ENCODE data around the gene KRTAP5-3. TPM values are rescaled to one million over a fixed set of nuclear protein-coding genes. Genes with fewer than 3 reads are reported as not detected.
A peak's percentile ranks its signal among the peaks of the same experiment; 100 is the strongest.
"Not testable (repeated sequence)": the region's sequence is repeated elsewhere in the genome, so short reads cannot be mapped to it uniquely, and the experiment has no call there.

Gene KRTAP5-3
- total RNA-seq, 1 experiment from 2014 or later: not detected

DNA sequence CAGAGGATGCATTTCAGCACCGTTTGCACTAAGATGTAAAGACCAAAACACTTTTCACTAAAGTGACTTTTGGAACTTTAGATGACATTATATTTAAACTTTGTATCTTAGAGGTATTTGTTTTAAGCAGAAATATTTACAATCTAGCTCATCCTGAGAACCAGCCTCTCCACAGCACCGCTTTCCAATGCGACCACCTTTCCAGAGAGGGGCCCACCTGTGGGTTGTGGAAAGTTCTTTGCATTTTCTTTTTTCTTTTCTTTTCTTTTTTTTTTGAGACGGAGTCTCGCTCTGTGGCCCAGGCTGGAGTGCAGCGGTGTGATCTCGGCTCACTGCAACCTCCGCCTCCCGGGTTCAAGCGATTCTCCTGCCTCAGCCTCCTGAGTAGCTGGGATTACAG lies 38.3 kb upstream of the KRTAP5-3 start:
- H2AFZ ChIP-seq (ENCODE audit: low read length); H3K9me3 ChIP-seq (ENCODE audit: low read length): not testable (repeated sequence)

DNA sequence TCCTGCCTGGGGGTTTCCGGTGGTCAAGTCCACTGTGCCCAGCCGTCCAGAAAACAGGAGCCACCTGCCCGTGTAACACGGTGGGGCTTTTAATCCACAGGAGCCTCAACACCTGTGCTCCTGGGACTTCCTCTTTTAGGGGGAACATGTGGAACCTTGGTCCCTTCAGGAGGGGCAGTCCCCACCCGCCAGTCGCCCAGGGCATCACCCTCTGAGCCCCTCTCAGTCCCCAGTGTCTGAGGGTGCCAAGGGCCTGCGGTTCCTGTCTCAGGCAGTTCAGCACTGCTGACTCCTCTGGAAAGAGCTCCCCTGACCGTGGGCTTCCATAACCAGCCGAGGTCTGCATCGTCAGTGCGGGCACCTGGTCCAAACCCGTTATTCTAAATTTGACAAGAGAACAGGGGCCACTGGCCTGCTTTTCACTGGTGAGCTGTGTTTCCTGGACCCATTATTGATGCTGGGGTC lies 37.1 kb upstream of the KRTAP5-3 start:
- H4K20me1 ChIP-seq (ENCODE audit: insufficient read depth, low read depth, low read length): no peaks in the 10 kb centered on the region
- DNase-seq: no peak
- H3K27me3 ChIP-seq (ENCODE audit: low read length): 0 out of 2 replicates have a peak, but pooled peaks cover 3% of the 10 kb centered on the region
- H3K4me3 ChIP-seq (ENCODE audit: low read length): no peak overlapping the region
- no peaks in the 10 kb centered on the region for H3K9me2 ChIP-seq (replicated peaks; ENCODE audit: insufficient read depth, low read length)
- no peak overlapping the region for H3K9ac ChIP-seq (ENCODE audit: low read length)
- no peaks in the 10 kb centered on the region for H3K9me3 ChIP-seq (ENCODE audit: low read length)
- no peaks in the 10 kb centered on the region for H3K79me2 ChIP-seq (ENCODE audit: low read length)
- H3K36me3 ChIP-seq (ENCODE audit: insufficient read depth, low read length): no peaks in the 10 kb centered on the region
- H2AFZ ChIP-seq (ENCODE audit: low read length): no peak overlapping the region
- no peak overlapping the region for H3K4me2 ChIP-seq (ENCODE audit: low read depth, low read length, poor library complexity, severe bottlenecking)
- no peak overlapping the region for H3K27ac ChIP-seq (ENCODE audit: low read length)
- H3K4me1 ChIP-seq (ENCODE audit: low read length): no peaks in the 10 kb centered on the region

More for the DNA sequence above, 38.3 kb upstream of the KRTAP5-3 start:
- not testable (repeated sequence) for H4K20me1 ChIP-seq (ENCODE audit: insufficient read depth, low read depth, low read length); H3K27ac ChIP-seq (ENCODE audit: low read length); H3K9me2 ChIP-seq (replicated peaks; ENCODE audit: insufficient read depth, low read length); H3K36me3 ChIP-seq (ENCODE audit: insufficient read depth, low read length); DNase-seq; H3K27me3 ChIP-seq (ENCODE audit: low read length); H3K79me2 ChIP-seq (ENCODE audit: low read length); H3K4me2 ChIP-seq (ENCODE audit: low read depth, low read length, poor library complexity, severe bottlenecking); H3K4me1 ChIP-seq (ENCODE audit: low read length); H3K4me3 ChIP-seq (ENCODE audit: low read length); H3K9ac ChIP-seq (ENCODE audit: low read length)

GRCh38 chr11:1644601-1645356 lies 36.5 kb upstream of the KRTAP5-3 start:
- H3K9me3 ChIP-seq (ENCODE audit: low read length): no peaks in the 10 kb centered on the region
- DNase-seq: no peak
- H3K4me3 ChIP-seq (ENCODE audit: low read length): no peak overlapping the region
- no peaks in the 10 kb centered on the region for H4K20me1 ChIP-seq (ENCODE audit: insufficient read depth, low read depth, low read length)
- H3K9ac ChIP-seq (ENCODE audit: low read length): no peak overlapping the region
- no peak overlapping the region for H3K4me2 ChIP-seq (ENCODE audit: low read depth, low read length, poor library complexity, severe bottlenecking)
- H3K4me1 ChIP-seq (ENCODE audit: low read length): no peaks in the 10 kb centered on the region
- no peak overlapping the region for H2AFZ ChIP-seq (ENCODE audit: low read length)
- H3K27ac ChIP-seq (ENCODE audit: low read length): no peak overlapping the region
- no peaks in the 10 kb centered on the region for H3K36me3 ChIP-seq (ENCODE audit: insufficient read depth, low read length)
- no peaks in the 10 kb centered on the region for H3K79me2 ChIP-seq (ENCODE audit: low read length)
- H3K9me2 ChIP-seq (replicated peaks; ENCODE audit: insufficient read depth, low read length): no peaks in the 10 kb centered on the region
- no peaks in the 10 kb centered on the region for H3K27me3 ChIP-seq (ENCODE audit: low read length)

DNA sequence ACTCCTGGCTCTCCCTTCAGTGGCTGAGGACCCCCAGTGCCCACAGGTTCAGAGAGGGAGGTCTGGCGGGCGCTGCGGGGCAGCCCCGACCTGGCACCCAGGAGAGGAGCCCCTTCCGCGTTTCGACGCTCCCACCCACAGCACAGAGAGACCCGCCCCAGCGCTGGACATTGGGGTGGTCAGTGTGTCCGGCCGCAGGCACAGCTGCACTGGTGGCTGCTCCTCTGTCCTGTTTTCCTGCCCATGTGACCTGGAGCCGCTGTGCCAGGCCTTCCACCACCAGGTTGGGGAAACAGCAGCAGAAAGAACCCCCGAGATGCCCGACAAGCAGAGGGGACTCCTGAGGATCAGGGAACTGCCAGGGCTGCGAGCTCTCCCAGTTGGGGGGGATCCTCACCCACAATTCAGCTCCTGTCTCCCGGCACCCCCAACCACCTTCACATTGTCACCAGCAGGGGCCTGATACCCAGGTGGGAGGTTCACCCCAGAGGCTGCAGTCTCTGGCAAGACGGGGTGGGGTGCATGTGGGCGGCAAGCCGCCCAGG lies 35.0 kb upstream of the KRTAP5-3 start:
- H3K4me1 ChIP-seq (ENCODE audit: low read length): no peaks in the 10 kb centered on the region
- no peak overlapping the region for H3K9ac ChIP-seq (ENCODE audit: low read length)
- no peak overlapping the region for H2AFZ ChIP-seq (ENCODE audit: low read length)
- H3K27ac ChIP-seq (ENCODE audit: low read length): no peak overlapping the region
- no peaks in the 10 kb centered on the region for H3K79me2 ChIP-seq (ENCODE audit: low read length)
- no peaks in the 10 kb centered on the region for H4K20me1 ChIP-seq (ENCODE audit: insufficient read depth, low read depth, low read length)
- H3K4me2 ChIP-seq (ENCODE audit: low read depth, low read length, poor library complexity, severe bottlenecking): no peak overlapping the region
- H3K9me2 ChIP-seq (replicated peaks; ENCODE audit: insufficient read depth, low read length): no peaks in the 10 kb centered on the region
- H3K9me3 ChIP-seq (ENCODE audit: low read length): no peaks in the 10 kb centered on the region
- no peak overlapping the region for H3K4me3 ChIP-seq (ENCODE audit: low read length)
- no peaks in the 10 kb centered on the region for H3K36me3 ChIP-seq (ENCODE audit: insufficient read depth, low read length)
- DNase-seq: no peak
- no peaks in the 10 kb centered on the region for H3K27me3 ChIP-seq (ENCODE audit: low read length)

DNA sequence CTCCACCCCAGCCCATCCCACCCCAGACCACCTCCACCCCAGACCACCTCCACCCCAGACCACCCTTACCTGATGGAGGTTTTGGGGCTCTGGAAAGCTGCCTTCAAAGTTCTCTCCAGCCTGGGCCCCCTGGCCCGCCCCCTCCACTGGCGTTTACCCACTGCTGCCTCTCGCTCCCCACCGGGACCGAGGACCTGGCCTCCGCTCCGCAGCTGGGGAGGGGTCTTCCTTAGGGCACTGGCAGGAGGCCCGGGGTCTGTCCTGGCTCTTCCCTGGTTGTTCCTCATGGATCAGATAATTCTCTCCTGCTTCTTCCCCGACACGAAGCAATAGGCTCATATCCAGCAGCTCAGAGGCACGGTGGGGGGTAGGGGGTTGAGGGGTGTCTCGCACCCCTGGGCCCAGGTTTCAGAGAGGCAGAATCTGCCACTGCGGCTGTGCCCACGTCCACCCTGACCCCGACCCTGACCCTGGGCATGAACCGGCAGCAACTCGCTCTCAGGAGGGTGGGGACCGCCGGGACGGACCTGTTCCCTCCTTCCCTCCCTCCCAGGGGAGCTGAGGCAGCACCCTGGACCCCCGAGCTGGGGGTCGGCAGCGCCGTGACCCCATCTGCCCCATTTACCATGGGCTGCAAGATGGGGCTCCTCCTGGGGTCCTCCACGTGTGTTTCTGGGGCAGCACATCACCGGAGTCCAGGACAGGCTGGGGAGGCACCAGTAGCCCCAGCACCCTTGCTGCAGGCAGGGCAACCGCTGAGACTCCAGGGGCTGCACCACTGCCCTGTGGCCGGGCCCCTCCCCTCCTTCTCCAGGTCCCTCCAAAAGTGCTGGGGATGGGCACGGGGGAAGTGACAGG lies 34.3 kb upstream of the KRTAP5-3 start:
- H3K9me3 ChIP-seq (ENCODE audit: low read length): no peaks in the 10 kb centered on the region
- H3K4me3 ChIP-seq (ENCODE audit: low read length): no peak overlapping the region
- no peak overlapping the region for H3K4me2 ChIP-seq (ENCODE audit: low read depth, low read length, poor library complexity, severe bottlenecking)
- H3K9ac ChIP-seq (ENCODE audit: low read length): no peak overlapping the region
- H3K9me2 ChIP-seq (replicated peaks; ENCODE audit: insufficient read depth, low read length): no peaks in the 10 kb centered on the region
- H3K4me1 ChIP-seq (ENCODE audit: low read length): no peaks in the 10 kb centered on the region
- no peak for DNase-seq
- no peaks in the 10 kb centered on the region for H3K27me3 ChIP-seq (ENCODE audit: low read length)
- H3K36me3 ChIP-seq (ENCODE audit: insufficient read depth, low read length): no peaks in the 10 kb centered on the region
- no peaks in the 10 kb centered on the region for H4K20me1 ChIP-seq (ENCODE audit: insufficient read depth, low read depth, low read length)
- no peak overlapping the region for H2AFZ ChIP-seq (ENCODE audit: low read length)
- H3K27ac ChIP-seq (ENCODE audit: low read length): no peak overlapping the region
- no peaks in the 10 kb centered on the region for H3K79me2 ChIP-seq (ENCODE audit: low read length)

- Histone ChIP-seq H3K4me1 (ENCODE audit: low read length) (no peaks in the 10 kb centered on the region), H3K36me3 (ENCODE audit: insufficient read depth, low read length) (no peaks in the 10 kb centered on the region), H3K9ac (ENCODE audit: low read length) (no peak overlapping the region), H3K9me2 (replicated peaks; ENCODE audit: insufficient read depth, low read length) (no peaks in the 10 kb centered on the region), H3K27me3 (ENCODE audit: low read length) (no peaks in the 10 kb centered on the region), H3K9me3 (ENCODE audit: low read length) (no peaks in the 10 kb centered on the region), H4K20me1 (ENCODE audit: insufficient read depth, low read depth, low read length) (no peaks in the 10 kb centered on the region), H3K27ac (ENCODE audit: low read length) (no peak overlapping the region), H2AFZ (ENCODE audit: low read length) (no peak overlapping the region), H3K4me3 (ENCODE audit: low read length) (no peak overlapping the region), H3K4me2 (ENCODE audit: low read depth, low read length, poor library complexity, severe bottlenecking) (no peak overlapping the region), H3K79me2 (ENCODE audit: low read length) (no peaks in the 10 kb centered on the region)
- DNase-seq: no peak
Observed at GRCh38 chr11:1641096-1641495, 32.8 kb upstream of the KRTAP5-3 start.

- H3K9ac ChIP-seq (ENCODE audit: low read length): no peak overlapping the region
- no peak overlapping the region for H3K27ac ChIP-seq (ENCODE audit: low read length)
- no peaks in the 10 kb centered on the region for H4K20me1 ChIP-seq (ENCODE audit: insufficient read depth, low read depth, low read length)
- H3K9me3 ChIP-seq (ENCODE audit: low read length): no peaks in the 10 kb centered on the region
- no peak overlapping the region for H3K4me3 ChIP-seq (ENCODE audit: low read length)
- DNase-seq: peak; percentile 65
- no peaks in the 10 kb centered on the region for H3K36me3 ChIP-seq (ENCODE audit: insufficient read depth, low read length)
- no peaks in the 10 kb centered on the region for H3K79me2 ChIP-seq (ENCODE audit: low read length)
- H3K4me2 ChIP-seq (ENCODE audit: low read depth, low read length, poor library complexity, severe bottlenecking): no peak overlapping the region
- no peaks in the 10 kb centered on the region for H3K9me2 ChIP-seq (replicated peaks; ENCODE audit: insufficient read depth, low read length)
- no peak overlapping the region for H2AFZ ChIP-seq (ENCODE audit: low read length)
- H3K4me1 ChIP-seq (ENCODE audit: low read length): no peaks in the 10 kb centered on the region
- no peaks in the 10 kb centered on the region for H3K27me3 ChIP-seq (ENCODE audit: low read length)
Observed at GRCh38 chr11:1640076-1640946, 32.0 kb upstream of the KRTAP5-3 start.
